ENCODE results near the gene DOCK4.

DNA sequence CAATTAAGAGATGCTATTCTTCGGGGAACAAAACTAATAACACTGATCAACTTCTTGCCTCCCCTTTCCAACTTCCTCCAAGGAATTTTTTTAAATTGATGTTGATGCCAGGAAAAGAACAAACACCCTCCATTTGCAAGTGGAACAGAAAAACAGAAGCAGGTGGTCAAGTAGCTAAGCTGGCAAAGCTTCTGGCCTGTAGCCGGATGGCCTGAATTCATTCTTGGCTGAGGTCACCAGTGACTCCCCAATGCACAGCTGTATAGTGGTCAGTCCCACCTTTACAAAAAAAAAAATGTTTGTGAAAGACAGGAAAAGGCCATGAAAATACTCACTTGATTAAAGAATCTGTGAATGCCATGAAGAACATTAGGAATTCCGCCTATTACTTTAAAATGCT, 39.1 kb downstream of the DOCK4 start:
- TF ChIP-seq JUND (IDR thresholded peaks at IDR 0.05; ENCODE audit: low read depth, low read length) (no peak), ZZZ3 (IDR thresholded peaks at IDR 0.05; ENCODE audit: control insufficient read depth, insufficient read length, low read depth) (no peak), POLR2A (IDR thresholded peaks at IDR 0.05; ENCODE audit: low read depth, low read length) (no peak), NFIC (IDR thresholded peaks at IDR 0.05; ENCODE audit: low read depth, low read length) (no peak), RAD21 (IDR thresholded peaks at IDR 0.05; ENCODE audit: insufficient read depth, low read depth, low read length) (no peak), RFX5 (IDR thresholded peaks at IDR 0.05; ENCODE audit: low read depth, low read length) (no peak), KDM1A (IDR thresholded peaks at IDR 0.05; ENCODE audit: borderline replicate concordance) (no peak)
- TF ChIP-seq, protein P1, sequence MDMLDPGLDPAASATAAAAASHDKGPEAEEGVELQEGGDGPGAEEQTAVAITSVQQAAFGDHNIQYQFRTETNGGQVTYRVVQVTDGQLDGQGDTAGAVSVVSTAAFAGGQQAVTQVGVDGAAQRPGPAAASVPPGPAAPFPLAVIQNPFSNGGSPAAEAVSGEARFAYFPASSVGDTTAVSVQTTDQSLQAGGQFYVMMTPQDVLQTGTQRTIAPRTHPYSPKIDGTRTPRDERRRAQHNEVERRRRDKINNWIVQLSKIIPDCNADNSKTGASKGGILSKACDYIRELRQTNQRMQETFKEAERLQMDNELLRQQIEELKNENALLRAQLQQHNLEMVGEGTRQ (IDR thresholded peaks at IDR 0.05; ENCODE audit: borderline replicate concordance, low read depth, low read length), result no peak
- TF ChIP-seq, protein P2, sequence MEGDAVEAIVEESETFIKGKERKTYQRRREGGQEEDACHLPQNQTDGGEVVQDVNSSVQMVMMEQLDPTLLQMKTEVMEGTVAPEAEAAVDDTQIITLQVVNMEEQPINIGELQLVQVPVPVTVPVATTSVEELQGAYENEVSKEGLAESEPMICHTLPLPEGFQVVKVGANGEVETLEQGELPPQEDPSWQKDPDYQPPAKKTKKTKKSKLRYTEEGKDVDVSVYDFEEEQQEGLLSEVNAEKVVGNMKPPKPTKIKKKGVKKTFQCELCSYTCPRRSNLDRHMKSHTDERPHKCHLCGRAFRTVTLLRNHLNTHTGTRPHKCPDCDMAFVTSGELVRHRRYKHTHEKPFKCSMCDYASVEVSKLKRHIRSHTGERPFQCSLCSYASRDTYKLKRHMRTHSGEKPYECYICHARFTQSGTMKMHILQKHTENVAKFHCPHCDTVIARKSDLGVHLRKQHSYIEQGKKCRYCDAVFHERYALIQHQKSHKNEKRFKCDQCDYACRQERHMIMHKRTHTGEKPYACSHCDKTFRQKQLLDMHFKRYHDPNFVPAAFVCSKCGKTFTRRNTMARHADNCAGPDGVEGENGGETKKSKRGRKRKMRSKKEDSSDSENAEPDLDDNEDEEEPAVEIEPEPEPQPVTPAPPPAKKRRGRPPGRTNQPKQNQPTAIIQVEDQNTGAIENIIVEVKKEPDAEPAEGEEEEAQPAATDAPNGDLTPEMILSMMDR (IDR thresholded peaks at IDR 0.05 in 2 of 3, conservative IDR thresholded peaks at IDR 0.05 in 1 of 3; ENCODE audit: control insufficient read depth in 2 of 3, extremely low read depth in 1 of 3, insufficient read depth in 1 of 3, low read depth in 3 of 3, low read length in 3 of 3), result no peak
